Right lobe of liver (tissue), 4 donors: ENCODE results near the gene TRPM5.

Experiments
- CTCF ChIP-seq, 4 donors: fragments of 200-600 bp in 3 of 4; fragments of 450-650 bp in 1 of 4; IDR thresholded peaks; one replicate each; pipeline versions ENCODE4 v1.5.1 to v1.8.0; 2016 to 2022; ENCODE audit warnings: antibody characterized with exemption in 4 of 4, mild to moderate bottlenecking in 2 of 4
- POLR2A ChIP-seq: fragments of 450-650 bp; IDR thresholded peaks from one replicate; pipeline ENCODE4 v1.6.1; 2017; ENCODE audit warnings: antibody characterized with exemption, mild to moderate bottlenecking
- donor health status: DM: no; HTN: no; CAD: no.
- donor health status: DM: no; HTN: no; CAD: no.
- donor health status: DM: no; HTN: yes; CAD: no.

- TF ChIP-seq CTCF (IDR thresholded peaks at IDR 0.05) (no peak), POLR2A (no peak)
These were observed 19.4 kb downstream of the TRPM5 start for GRCh38 chr11:2424811-2425495.
